Left ventricle myocardium inferior (tissue), 1 donor: ENCODE results near the gene TRIM66. TPM values are rescaled to one million over a fixed set of nuclear protein-coding genes. Genes with fewer than 3 reads are reported as not detected.
A peak's percentile ranks its signal among the peaks of the same experiment; 100 is the strongest.

Experiments
- DNase-seq: peaks from one replicate; pipeline ENCODE4 v3.0.0-alpha.2; 2020
- H3K27ac ChIP-seq: fragments of 200-600 bp; replicated peaks from 2 replicates; pipeline ENCODE4 v1.8.0; 2021
- H3K27me3 ChIP-seq: fragments of 200-600 bp; 2 replicates; pipeline ENCODE4 v1.8.0; 2021; ENCODE audit warnings: low read depth
- H3K36me3 ChIP-seq: fragments of 200-600 bp; 2 replicates; pipeline ENCODE4 v1.8.0; 2021
- H3K4me1 ChIP-seq: fragments of 200-600 bp; 2 replicates; pipeline ENCODE4 v1.8.0; 2021
- H3K4me3 ChIP-seq: fragments of 200-600 bp; 2 replicates; pipeline ENCODE4 v1.8.0; 2021; ENCODE audit warnings: mild to moderate bottlenecking, moderate library complexity
- H3K9me3 ChIP-seq: fragments of 200-600 bp; replicated peaks from 2 replicates; pipeline ENCODE4 v1.8.0; 2021
- CTCF ChIP-seq: fragments of 200-600 bp; IDR thresholded peaks from 2 replicates; pipeline ENCODE4 v1.8.0; 2021; ENCODE audit warnings: antibody characterized with exemption, mild to moderate bottlenecking, borderline replicate concordance
- intact Hi-C: fragments of 100-400 bp; cut with micrococcal nuclease; formaldehyde crosslinking; loops from one replicate; pipeline ENCODE4 v1.11.0; 2022
- total RNA-seq: library from RNA; stranded (reverse); fragmentation: NEBNext Ultra II Directional; extraction: Animal tissue kit (Norgen Biotek cat#: 25700); gene quantifications from one replicate; pipeline ENCODE4 v1.2.1, GENCODE V29; 2021
- donor health status: DM: no; HTN: yes; CAD: no; lungs with severe emphysema.

Gene TRIM66
- total RNA-seq, 1 donor from 2014 or later = 4.1 TPM

GRCh38 chr11:8665222-8665621 lies 17.2 kb downstream of the TRIM66 start:
- H3K36me3 ChIP-seq = peaks cover 3% of the 10 kb centered on the region
- H3K27me3 ChIP-seq = no peaks in the 10 kb centered on the region
- no peak for TF ChIP-seq CTCF
- H3K9me3 ChIP-seq = no peaks in the 10 kb centered on the region
- no peaks in the 10 kb centered on the region for H3K4me1 ChIP-seq
- H3K27ac ChIP-seq = no peak overlapping the region
- intact Hi-C loops = no loop called here
- H3K4me3 ChIP-seq = no peak overlapping the region
- no peak for DNase-seq

- no peak overlapping the region for H3K4me3 ChIP-seq
- no peaks in the 10 kb centered on the region for H3K4me1 ChIP-seq
- no peaks in the 10 kb centered on the region for H3K9me3 ChIP-seq
- intact Hi-C loops = no loop called here
- H3K27ac ChIP-seq = no peak overlapping the region
- no peaks in the 10 kb centered on the region for H3K27me3 ChIP-seq
- TF ChIP-seq CTCF = no peak
- DNase-seq = no peak
- H3K36me3 ChIP-seq = no peaks in the 10 kb centered on the region
Measured at GRCh38 chr11:8661001-8661795, 21.3 kb downstream of the TRIM66 start.

GRCh38 chr11:8658321-8659057 lies 24.0 kb downstream of the TRIM66 start:
- peak overlapping the region; percentile 8 for H3K4me3 ChIP-seq
- no peaks in the 10 kb centered on the region for H3K9me3 ChIP-seq
- H3K27ac ChIP-seq = no peak overlapping the region
- DNase-seq = no peak
- H3K27me3 ChIP-seq = no peaks in the 10 kb centered on the region
- intact Hi-C loops = no loop called here
- no peaks in the 10 kb centered on the region for H3K4me1 ChIP-seq
- TF ChIP-seq CTCF = no peak
- H3K36me3 ChIP-seq = no peaks in the 10 kb centered on the region

- intact Hi-C loops = no loop called here
- Histone ChIP-seq H3K4me1 (no peaks in the 10 kb centered on the region), H3K27ac (no peak overlapping the region), H3K4me3 (no peak overlapping the region), H3K27me3 (no peaks in the 10 kb centered on the region), H3K36me3 (peaks cover 2% of the 10 kb centered on the region), H3K9me3 (no peaks in the 10 kb centered on the region)
- TF ChIP-seq CTCF = no peak
- DNase-seq = no peak
Measured at GRCh38 chr11:8656291-8656690, 26.2 kb downstream of the TRIM66 start.

GRCh38 chr11:8654503-8654902 lies 28.0 kb downstream of the TRIM66 start:
- no peaks in the 10 kb centered on the region for H3K27me3 ChIP-seq
- TF ChIP-seq CTCF = no peak
- H3K4me3 ChIP-seq = no peak overlapping the region
- no peak overlapping the region for H3K27ac ChIP-seq
- H3K4me1 ChIP-seq = no peaks in the 10 kb centered on the region
- H3K36me3 ChIP-seq = peaks cover 12% of the 10 kb centered on the region
- intact Hi-C loops = no loop called here
- no peak for DNase-seq
- no peaks in the 10 kb centered on the region for H3K9me3 ChIP-seq
